ENCODE data around the gene CREB1. TPM values are rescaled to one million over a fixed set of nuclear protein-coding genes. Genes with fewer than 3 reads are reported as not detected.

Gene CREB1
- total and polyA plus RNA-seq, 12 donors: 3.2 to 77.8 (median 41.3) TPM

DNA sequence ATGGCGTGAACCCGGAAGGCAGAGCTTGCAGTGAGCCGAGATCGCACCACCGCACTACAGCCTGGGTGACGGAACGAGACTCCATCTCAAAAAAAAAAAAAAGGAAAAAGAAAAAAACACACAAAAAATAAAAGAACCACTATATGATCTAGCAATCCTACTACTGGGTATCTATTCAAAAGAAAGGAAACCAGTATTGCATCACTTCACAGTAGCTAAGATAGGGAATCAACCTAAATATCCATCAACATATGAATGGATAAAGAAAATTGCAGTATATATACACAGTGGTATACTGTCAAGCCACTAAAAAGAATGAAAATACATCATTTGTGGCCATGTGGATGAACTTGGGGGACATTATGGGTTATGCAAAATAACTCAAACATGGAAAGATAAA is 57.5 kb downstream of the CREB1 start:
- TF ChIP-seq, protein P1, sequence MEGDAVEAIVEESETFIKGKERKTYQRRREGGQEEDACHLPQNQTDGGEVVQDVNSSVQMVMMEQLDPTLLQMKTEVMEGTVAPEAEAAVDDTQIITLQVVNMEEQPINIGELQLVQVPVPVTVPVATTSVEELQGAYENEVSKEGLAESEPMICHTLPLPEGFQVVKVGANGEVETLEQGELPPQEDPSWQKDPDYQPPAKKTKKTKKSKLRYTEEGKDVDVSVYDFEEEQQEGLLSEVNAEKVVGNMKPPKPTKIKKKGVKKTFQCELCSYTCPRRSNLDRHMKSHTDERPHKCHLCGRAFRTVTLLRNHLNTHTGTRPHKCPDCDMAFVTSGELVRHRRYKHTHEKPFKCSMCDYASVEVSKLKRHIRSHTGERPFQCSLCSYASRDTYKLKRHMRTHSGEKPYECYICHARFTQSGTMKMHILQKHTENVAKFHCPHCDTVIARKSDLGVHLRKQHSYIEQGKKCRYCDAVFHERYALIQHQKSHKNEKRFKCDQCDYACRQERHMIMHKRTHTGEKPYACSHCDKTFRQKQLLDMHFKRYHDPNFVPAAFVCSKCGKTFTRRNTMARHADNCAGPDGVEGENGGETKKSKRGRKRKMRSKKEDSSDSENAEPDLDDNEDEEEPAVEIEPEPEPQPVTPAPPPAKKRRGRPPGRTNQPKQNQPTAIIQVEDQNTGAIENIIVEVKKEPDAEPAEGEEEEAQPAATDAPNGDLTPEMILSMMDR (IDR thresholded peaks at IDR 0.05): no peak
- TF ChIP-seq POLR2A (IDR thresholded peaks at IDR 0.05): no peak
- H3K36me3 ChIP-seq (replicated peaks in 1 of 2): peaks cover 0 to 17% of the 10 kb centered on the region in 2 donors
- H3K27me3 ChIP-seq: no peaks in the 10 kb centered on the region
- intact Hi-C loops (cut with DNase I): no loop called here
- no peak overlapping the region for H3K27ac ChIP-seq
- 97 to 99% (median 97%) methylated on average over 7 of the region's 7 CpGs for WGBS, 4 donors
- no peaks in the 10 kb centered on the region for H3K4me1 ChIP-seq (replicated peaks in 1 of 2)
- no peaks in the 10 kb centered on the region for H3K9me3 ChIP-seq (replicated peaks in 1 of 3)
- no peak for DNase-seq
- H3K4me3 ChIP-seq: no peak overlapping the region

DNA sequence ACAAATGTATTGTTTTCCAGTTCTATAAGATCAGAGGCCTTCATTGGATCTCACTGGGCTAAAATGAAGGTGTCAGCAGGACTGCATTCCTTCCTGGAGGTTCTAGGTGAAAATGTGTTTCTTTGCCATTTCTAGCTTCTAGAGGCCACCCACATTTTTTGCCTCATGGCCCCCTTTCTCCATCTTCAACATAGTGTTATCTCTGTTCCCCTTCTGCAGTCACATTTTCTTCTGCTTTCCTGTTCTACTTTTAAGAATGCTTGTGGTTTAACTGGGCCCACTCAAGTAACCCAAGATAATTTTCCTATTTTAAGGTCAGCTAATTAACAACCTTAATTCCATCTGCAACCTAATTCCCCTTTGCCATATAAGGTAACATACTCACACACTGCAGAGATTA is 59.4 kb downstream of the CREB1 start:
- Histone ChIP-seq H3K4me3 (no peak overlapping the region), H3K27me3 (no peaks in the 10 kb centered on the region), H3K36me3 (replicated peaks in 1 of 2) (peaks cover 0 to 12% of the 10 kb centered on the region in 2 donors), H3K4me1 (replicated peaks in 1 of 2) (no peaks in the 10 kb centered on the region), H3K9me3 (replicated peaks in 1 of 3) (no peaks in the 10 kb centered on the region), H3K27ac (no peak overlapping the region)
- intact Hi-C loops (cut with DNase I): no loop called here
- DNase-seq: no peak
- TF ChIP-seq, protein P1 (IDR thresholded peaks at IDR 0.05): no peak
- TF ChIP-seq POLR2A (IDR thresholded peaks at IDR 0.05): no peak

DNA sequence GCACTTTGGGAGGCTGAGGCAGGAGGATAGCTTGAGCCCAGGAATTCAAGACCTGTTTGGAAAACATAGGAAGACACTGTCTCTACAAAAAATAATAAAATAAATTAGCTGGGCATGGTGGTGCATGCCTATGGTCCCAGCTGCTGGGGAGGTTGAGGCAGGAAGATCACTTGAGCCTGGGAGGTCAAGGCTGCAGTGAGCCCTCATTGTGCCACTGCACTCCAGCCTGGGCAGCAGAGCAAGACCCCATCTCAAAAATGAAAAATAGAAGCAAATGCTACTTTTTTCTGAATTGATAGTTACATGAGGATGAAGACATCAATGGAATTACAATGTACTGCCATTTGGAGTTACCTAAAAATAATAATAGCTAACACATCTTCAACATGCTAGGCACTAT is 63.5 kb downstream of the CREB1 start:
- DNase-seq: no peak
- H3K9me3 ChIP-seq (replicated peaks in 1 of 3): no peaks in the 10 kb centered on the region
- no peaks in the 10 kb centered on the region for H3K4me1 ChIP-seq (replicated peaks in 1 of 2)
- TF ChIP-seq POLR2A (IDR thresholded peaks at IDR 0.05): no peak
- TF ChIP-seq, protein P1 (IDR thresholded peaks at IDR 0.05): no peak
- peaks cover 0 to 8% of the 10 kb centered on the region in 2 donors for H3K36me3 ChIP-seq (replicated peaks in 1 of 2)
- H3K27me3 ChIP-seq: no peaks in the 10 kb centered on the region
- H3K27ac ChIP-seq: no peak overlapping the region
- H3K4me3 ChIP-seq: no peak overlapping the region
- intact Hi-C loops (cut with DNase I): no loop called here

DNA sequence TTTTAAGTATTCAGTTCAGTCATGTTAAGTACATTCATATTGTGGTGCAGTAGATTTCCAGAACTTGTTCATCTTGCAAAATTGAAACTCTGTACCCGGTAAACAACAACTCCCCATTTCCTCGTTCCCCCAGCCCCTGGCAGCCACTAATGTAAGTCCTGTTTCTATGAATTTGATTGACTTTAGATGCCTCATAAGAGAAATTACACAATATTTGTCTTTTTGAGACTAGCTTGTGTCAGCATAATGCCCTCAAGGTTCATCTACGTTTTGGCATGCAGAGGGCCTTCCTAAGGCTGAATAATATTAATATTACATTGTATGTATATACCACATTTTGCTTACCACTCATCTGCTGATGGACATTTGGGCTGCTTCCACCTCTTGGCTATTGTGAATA is 64.5 kb downstream of the CREB1 start:
- H3K9me3 ChIP-seq (replicated peaks in 1 of 3): no peaks in the 10 kb centered on the region
- TF ChIP-seq, protein P1 (IDR thresholded peaks at IDR 0.05): no peak
- no peak for TF ChIP-seq POLR2A (IDR thresholded peaks at IDR 0.05)
- DNase-seq: no peak
- H3K27ac ChIP-seq: no peak overlapping the region
- H3K4me3 ChIP-seq: no peak overlapping the region
- intact Hi-C loops (cut with DNase I): no loop called here
- no peaks in the 10 kb centered on the region for H3K27me3 ChIP-seq
- WGBS, 4 donors: 72 to 80% (median 75%) methylated on average over 3 of the region's 3 CpGs
- no peaks in the 10 kb centered on the region for H3K4me1 ChIP-seq (replicated peaks in 1 of 2)
- peaks cover 0 to 8% of the 10 kb centered on the region in 2 donors for H3K36me3 ChIP-seq (replicated peaks in 1 of 2)

Data from adrenal gland (tissue), 12 donors.